Measurements from ENCODE around the gene FOXC1. TPM values are rescaled to one million over a fixed set of nuclear protein-coding genes. Genes with fewer than 3 reads are reported as not detected.

FOXC1 gene
- total and polyA plus RNA-seq, 4 donors: 15.1 to 105 (median 49.1) TPM

DNA sequence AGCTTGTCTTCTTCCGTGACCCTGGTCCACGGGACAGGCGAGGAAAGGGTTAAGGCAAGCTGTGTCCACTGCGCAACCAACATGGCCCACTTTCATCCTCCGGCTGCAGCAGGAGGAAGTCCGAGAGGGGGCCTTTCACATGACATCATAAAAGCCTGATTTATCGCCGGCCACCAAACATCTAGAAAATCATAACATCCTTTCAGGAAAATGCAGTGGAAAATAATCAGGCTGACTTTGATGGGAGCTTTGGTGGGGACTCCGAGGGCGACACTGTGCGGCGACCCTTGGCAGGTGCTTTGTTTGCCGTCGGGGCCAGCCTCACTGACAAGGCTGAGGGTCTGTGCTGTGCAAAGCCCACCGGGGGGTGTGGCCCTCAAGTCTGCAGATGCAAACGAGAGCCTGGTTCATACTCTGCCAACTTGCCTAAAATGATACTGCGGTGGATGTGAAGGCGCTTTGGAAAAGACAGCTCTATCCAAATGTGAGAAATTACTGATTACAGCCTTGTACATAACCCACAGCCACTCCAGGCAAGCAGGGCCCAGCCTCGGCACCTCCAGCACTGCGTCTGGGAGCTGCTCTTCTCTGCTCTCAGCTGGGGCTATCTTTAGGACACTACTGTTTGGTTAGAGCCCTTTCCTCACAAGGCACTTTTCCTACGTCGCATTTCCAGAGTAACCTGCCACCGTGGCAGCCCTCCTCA, 25.7 kb downstream of the FOXC1 start:
- WGBS (ENCODE audit: insufficient coverage): 68% methylated on average over 19 of the region's 23 CpGs
- H3K9me3 ChIP-seq (ENCODE audit: control insufficient read depth, insufficient read depth, low read length): no peaks in the 10 kb centered on the region
- no peak overlapping the region for H3K4me3 ChIP-seq (ENCODE audit: low read depth, low read length)
- DNase-seq (ENCODE audit: low read depth in 4 of 6, low spot score in 6 of 6): peak in 1 of 6 donors; percentile 35
- peak overlapping the region; percentile 67 for H3K27ac ChIP-seq (ENCODE audit: low read depth, low read length)
- H3K27me3 ChIP-seq (ENCODE audit: control insufficient read depth, insufficient read depth, low read length): peaks cover 10% of the 10 kb centered on the region
- peaks cover 11% of the 10 kb centered on the region for H3K4me1 ChIP-seq (ENCODE audit: control insufficient read depth, insufficient read depth, low read length)
- H3K36me3 ChIP-seq (ENCODE audit: control insufficient read depth, insufficient read depth, low read length): no peaks in the 10 kb centered on the region

DNA sequence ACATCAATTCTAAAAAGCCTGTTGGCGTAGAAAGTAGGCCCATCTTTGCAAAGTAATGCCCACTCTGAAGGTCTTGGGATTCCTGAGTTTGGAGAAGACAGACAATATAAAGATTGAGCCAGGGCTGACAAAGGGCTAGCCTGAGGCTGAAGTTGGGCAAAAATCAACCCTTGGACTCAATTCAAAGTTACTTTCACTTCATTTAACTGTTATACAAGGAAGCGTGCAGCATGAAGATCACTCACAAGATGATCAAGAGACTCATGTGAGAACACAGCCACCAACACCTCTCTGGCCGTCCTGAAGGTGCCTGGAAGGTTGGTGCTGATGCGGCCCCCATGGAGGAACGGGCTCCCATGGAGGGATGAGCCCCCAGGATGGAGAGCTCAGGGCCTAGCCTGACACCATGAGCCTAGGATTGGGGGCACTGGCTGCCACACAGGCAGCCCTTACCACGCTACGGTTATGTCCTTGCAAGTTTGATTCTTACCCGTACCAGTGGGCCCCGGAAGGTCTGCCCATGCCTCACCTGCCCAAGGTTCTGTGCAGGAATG, 26.6 kb downstream of the FOXC1 start:
- 92% methylated on average over 8 of the region's 9 CpGs for WGBS (ENCODE audit: insufficient coverage)
- peaks cover 11% of the 10 kb centered on the region for H3K4me1 ChIP-seq (ENCODE audit: control insufficient read depth, insufficient read depth, low read length)
- H3K27ac ChIP-seq (ENCODE audit: low read depth, low read length): peak overlapping the region; percentile 67
- H3K27me3 ChIP-seq (ENCODE audit: control insufficient read depth, insufficient read depth, low read length): peaks cover 8% of the 10 kb centered on the region
- no peak for DNase-seq (ENCODE audit: low read depth in 4 of 6, low spot score in 6 of 6)
- no peaks in the 10 kb centered on the region for H3K9me3 ChIP-seq (ENCODE audit: control insufficient read depth, insufficient read depth, low read length)
- H3K4me3 ChIP-seq (ENCODE audit: low read depth, low read length): no peak overlapping the region
- no peaks in the 10 kb centered on the region for H3K36me3 ChIP-seq (ENCODE audit: control insufficient read depth, insufficient read depth, low read length)

DNA sequence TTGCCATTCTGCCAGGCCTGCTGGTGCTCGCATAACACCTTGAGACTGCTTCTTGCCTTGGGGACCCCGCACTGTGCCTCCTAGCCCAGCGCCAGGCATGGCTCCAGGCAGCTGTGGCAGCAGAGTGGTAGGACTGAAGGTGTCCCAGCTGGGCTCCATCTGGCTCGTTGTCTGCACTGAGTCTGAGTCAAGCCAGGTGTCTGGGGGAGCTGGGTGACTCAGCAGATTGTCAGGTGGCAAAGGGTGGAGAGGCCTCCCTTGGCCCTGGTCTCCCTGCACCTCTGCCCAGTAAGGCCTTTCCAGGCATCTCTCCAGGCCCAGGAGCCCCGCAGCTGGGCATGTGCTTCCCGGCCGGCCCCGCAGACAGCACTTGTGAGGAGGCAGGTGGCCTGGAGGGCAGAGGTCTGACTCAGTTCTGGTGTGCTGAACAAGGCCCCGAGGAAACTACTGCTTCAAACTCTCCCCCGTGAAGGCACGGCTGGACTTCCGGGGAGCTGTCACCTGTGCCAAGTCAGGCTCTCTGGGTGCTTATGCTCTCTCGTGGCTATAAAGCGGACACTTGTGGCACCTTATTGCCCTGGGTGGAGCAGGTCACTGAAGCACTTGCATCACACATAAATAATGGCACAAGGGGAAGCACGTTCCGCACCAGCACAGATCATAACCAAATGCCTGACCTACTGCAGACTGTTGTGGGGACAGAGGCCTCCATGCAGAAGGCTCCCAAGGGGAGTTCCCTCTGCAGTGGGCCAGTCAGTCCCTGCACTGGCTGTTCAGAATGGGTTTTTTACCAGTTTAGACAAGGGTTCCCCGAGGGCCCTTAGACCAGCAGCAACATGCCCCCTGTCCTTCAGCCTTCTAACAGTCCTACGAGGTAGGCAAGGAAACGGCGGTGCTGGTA, 27.5 kb downstream of the FOXC1 start:
- peaks cover 11% of the 10 kb centered on the region for H3K4me1 ChIP-seq (ENCODE audit: control insufficient read depth, insufficient read depth, low read length)
- WGBS (ENCODE audit: insufficient coverage): 91% methylated on average over 19 of the region's 20 CpGs
- DNase-seq (ENCODE audit: low read depth in 4 of 6, low spot score in 6 of 6): no peak
- no peaks in the 10 kb centered on the region for H3K36me3 ChIP-seq (ENCODE audit: control insufficient read depth, insufficient read depth, low read length)
- no peaks in the 10 kb centered on the region for H3K9me3 ChIP-seq (ENCODE audit: control insufficient read depth, insufficient read depth, low read length)
- no peak overlapping the region for H3K27ac ChIP-seq (ENCODE audit: low read depth, low read length)
- H3K4me3 ChIP-seq (ENCODE audit: low read depth, low read length): no peak overlapping the region
- H3K27me3 ChIP-seq (ENCODE audit: control insufficient read depth, insufficient read depth, low read length): peaks cover 5% of the 10 kb centered on the region

- Histone ChIP-seq H3K9me3 (ENCODE audit: control insufficient read depth, insufficient read depth, low read length) (no peaks in the 10 kb centered on the region), H3K4me3 (ENCODE audit: low read depth, low read length) (no peak overlapping the region), H3K27me3 (ENCODE audit: control insufficient read depth, insufficient read depth, low read length) (no peaks in the 10 kb centered on the region), H3K36me3 (ENCODE audit: control insufficient read depth, insufficient read depth, low read length) (no peaks in the 10 kb centered on the region), H3K4me1 (ENCODE audit: control insufficient read depth, insufficient read depth, low read length) (peaks cover 8% of the 10 kb centered on the region), H3K27ac (ENCODE audit: low read depth, low read length) (no peak overlapping the region)
- WGBS (ENCODE audit: insufficient coverage): 91% methylated on average over 8 of the region's 9 CpGs
- no peak for DNase-seq (ENCODE audit: low read depth in 4 of 6, low spot score in 6 of 6)
Observed at GRCh38 chr6:1639430-1639829, 29.7 kb downstream of the FOXC1 start.

GRCh38 chr6:1640476-1640875, 30.8 kb downstream of the FOXC1 start:
- DNase-seq (ENCODE audit: low read depth in 4 of 6, low spot score in 6 of 6): no peak
- Histone ChIP-seq H3K27me3 (ENCODE audit: control insufficient read depth, insufficient read depth, low read length) (no peaks in the 10 kb centered on the region), H3K9me3 (ENCODE audit: control insufficient read depth, insufficient read depth, low read length) (no peaks in the 10 kb centered on the region), H3K4me3 (ENCODE audit: low read depth, low read length) (no peak overlapping the region), H3K4me1 (ENCODE audit: control insufficient read depth, insufficient read depth, low read length) (peaks cover 8% of the 10 kb centered on the region), H3K36me3 (ENCODE audit: control insufficient read depth, insufficient read depth, low read length) (no peaks in the 10 kb centered on the region), H3K27ac (ENCODE audit: low read depth, low read length) (no peak overlapping the region)
- WGBS (ENCODE audit: insufficient coverage): 92% methylated on average over 8 of the region's 8 CpGs

DNA sequence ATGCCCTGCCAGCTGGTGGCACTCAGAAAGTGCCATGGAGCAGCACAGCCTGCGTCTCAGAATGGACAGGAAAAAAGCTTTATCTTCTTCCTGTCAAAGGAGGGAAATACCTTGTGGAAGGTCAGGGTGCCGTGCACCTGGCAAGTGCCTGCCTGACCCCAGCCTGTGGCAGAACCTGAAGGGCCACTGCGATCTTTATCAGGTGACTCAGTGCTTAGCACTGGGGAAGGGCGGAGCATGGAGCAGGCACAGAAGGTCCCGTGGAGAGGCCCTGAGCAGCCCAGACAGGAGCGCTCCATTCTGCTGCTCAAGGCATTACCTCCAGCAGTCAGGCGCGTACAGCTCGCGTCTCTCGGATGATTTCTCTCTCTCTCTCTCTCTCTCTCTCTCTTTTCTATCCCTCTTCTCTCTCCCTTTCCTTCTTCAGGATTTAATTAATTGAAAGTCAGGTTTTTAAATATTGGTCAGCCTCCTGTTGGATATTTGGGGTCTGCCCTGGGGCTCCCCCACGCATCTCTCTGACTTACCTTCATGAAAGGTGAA, 31.7 kb downstream of the FOXC1 start:
- Histone ChIP-seq H3K27me3 (ENCODE audit: control insufficient read depth, insufficient read depth, low read length) (no peaks in the 10 kb centered on the region), H3K27ac (ENCODE audit: low read depth, low read length) (no peak overlapping the region), H3K4me1 (ENCODE audit: control insufficient read depth, insufficient read depth, low read length) (peaks cover 7% of the 10 kb centered on the region), H3K36me3 (ENCODE audit: control insufficient read depth, insufficient read depth, low read length) (no peaks in the 10 kb centered on the region), H3K9me3 (ENCODE audit: control insufficient read depth, insufficient read depth, low read length) (no peaks in the 10 kb centered on the region), H3K4me3 (ENCODE audit: low read depth, low read length) (no peak overlapping the region)
- no peak for DNase-seq (ENCODE audit: low read depth in 4 of 6, low spot score in 6 of 6)
- 83% methylated on average over 12 of the region's 12 CpGs for WGBS (ENCODE audit: insufficient coverage)

DNA sequence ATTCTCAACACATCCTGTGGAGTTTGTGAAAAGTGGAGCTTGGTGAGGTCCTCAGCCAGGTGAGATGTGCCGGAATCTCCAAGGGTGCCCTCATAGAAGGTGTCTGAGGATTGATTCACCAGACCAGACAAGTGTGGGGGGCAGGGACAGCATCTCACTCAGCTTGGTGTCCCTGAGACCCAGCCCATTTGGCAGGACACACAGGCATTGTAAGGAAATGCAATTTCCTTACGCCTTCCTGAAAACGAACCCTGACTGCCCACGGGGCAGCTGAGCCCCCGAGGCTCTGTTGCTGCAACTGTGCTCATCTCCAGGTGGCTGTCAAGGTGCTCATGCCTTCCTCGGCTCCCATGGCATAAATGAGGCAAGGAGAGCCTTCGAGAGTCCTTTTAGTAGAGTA, 33.4 kb downstream of the FOXC1 start:
- Histone ChIP-seq H3K27me3 (ENCODE audit: control insufficient read depth, insufficient read depth, low read length) (no peaks in the 10 kb centered on the region), H3K4me1 (ENCODE audit: control insufficient read depth, insufficient read depth, low read length) (no peaks in the 10 kb centered on the region), H3K36me3 (ENCODE audit: control insufficient read depth, insufficient read depth, low read length) (no peaks in the 10 kb centered on the region), H3K9me3 (ENCODE audit: control insufficient read depth, insufficient read depth, low read length) (no peaks in the 10 kb centered on the region), H3K27ac (ENCODE audit: low read depth, low read length) (no peak overlapping the region), H3K4me3 (ENCODE audit: low read depth, low read length) (no peak overlapping the region)
- no peak for DNase-seq (ENCODE audit: low read depth in 4 of 6, low spot score in 6 of 6)
- 75% methylated on average over 7 of the region's 7 CpGs for WGBS (ENCODE audit: insufficient coverage)

DNA sequence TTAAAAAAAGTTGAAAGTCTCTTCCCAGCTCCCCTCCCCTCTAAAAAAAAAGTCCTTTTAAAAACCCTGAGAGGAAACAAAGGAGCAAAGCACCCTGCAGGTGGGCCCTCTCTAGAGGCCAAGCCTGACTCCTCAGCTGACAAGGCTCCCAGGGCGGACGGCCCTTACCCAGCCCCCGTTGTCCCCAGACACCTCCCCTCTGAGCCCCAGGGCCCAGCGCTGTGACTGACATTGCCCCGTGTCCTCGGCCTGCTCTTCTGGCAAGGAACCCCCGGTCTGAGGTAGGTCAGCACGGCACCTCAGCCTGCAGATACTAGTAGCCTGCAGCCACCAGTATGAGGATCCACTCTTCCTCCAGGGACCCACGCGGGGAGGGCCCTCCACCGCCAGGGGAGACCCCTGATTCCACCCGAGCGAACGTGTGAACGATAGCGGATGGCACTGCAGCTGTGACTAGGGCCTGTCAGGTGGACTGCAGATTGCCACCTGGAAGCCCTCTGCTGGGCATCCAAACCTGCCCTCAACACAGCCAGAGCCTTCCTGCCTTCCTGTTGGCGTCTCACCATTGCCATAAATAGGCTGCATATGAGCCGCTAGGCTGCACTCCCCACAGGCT, 34.2 kb downstream of the FOXC1 start:
- Histone ChIP-seq H3K27ac (ENCODE audit: low read depth, low read length) (no peak overlapping the region), H3K36me3 (ENCODE audit: control insufficient read depth, insufficient read depth, low read length) (no peaks in the 10 kb centered on the region), H3K4me3 (ENCODE audit: low read depth, low read length) (no peak overlapping the region), H3K4me1 (ENCODE audit: control insufficient read depth, insufficient read depth, low read length) (no peaks in the 10 kb centered on the region), H3K27me3 (ENCODE audit: control insufficient read depth, insufficient read depth, low read length) (no peaks in the 10 kb centered on the region), H3K9me3 (ENCODE audit: control insufficient read depth, insufficient read depth, low read length) (no peaks in the 10 kb centered on the region)
- 78% methylated on average over 18 of the region's 18 CpGs for WGBS (ENCODE audit: insufficient coverage)
- DNase-seq (ENCODE audit: low read depth in 4 of 6, low spot score in 6 of 6): no peak

DNA sequence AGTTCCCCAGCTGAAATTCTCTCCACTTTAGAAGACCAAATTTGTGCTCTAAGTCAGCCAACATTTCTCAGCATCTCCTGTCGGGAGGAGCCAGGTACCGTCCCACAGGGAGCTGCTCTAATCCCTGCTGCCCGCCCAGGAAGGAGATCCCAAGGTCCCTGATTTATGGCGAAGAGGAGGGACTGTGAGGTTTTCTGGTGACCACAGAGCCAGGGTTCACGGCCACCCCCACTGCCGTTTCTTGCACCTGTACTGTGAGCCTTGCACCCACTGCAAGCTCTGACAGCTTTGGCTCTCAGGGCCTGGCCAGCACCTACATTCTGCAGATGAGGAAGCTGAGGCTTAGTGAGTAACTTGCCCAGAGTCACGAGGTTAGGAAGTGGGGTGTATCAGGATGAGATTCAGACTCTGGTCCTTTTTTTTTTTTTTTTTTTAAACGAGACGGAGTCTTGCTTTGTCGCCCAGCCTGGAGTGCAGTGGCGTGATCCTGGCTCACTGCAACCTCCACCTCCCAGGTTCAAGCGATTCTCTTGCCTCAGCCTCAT, 34.9 kb downstream of the FOXC1 start:
- no peak for DNase-seq (ENCODE audit: low read depth in 4 of 6, low spot score in 6 of 6)
- no peak overlapping the region for H3K4me3 ChIP-seq (ENCODE audit: low read depth, low read length)
- no peaks in the 10 kb centered on the region for H3K9me3 ChIP-seq (ENCODE audit: control insufficient read depth, insufficient read depth, low read length)
- H3K4me1 ChIP-seq (ENCODE audit: control insufficient read depth, insufficient read depth, low read length): no peaks in the 10 kb centered on the region
- no peak overlapping the region for H3K27ac ChIP-seq (ENCODE audit: low read depth, low read length)
- WGBS (ENCODE audit: insufficient coverage): 87% methylated on average over 10 of the region's 12 CpGs
- H3K36me3 ChIP-seq (ENCODE audit: control insufficient read depth, insufficient read depth, low read length): no peaks in the 10 kb centered on the region
- H3K27me3 ChIP-seq (ENCODE audit: control insufficient read depth, insufficient read depth, low read length): no peaks in the 10 kb centered on the region

All from spinal cord (tissue), 10 donors.